LNCAP (cell line): Measurements from ENCODE around the gene PDE1C.

Source experiments
- TF ChIP-seq, protein P1 (sequence below): fragments of 450-650 bp; IDR thresholded peaks from 2 replicates; pipeline ENCODE4 v1.5.1; 2017; ENCODE audit warnings: mild to moderate bottlenecking

The PDE1C gene

DNA sequence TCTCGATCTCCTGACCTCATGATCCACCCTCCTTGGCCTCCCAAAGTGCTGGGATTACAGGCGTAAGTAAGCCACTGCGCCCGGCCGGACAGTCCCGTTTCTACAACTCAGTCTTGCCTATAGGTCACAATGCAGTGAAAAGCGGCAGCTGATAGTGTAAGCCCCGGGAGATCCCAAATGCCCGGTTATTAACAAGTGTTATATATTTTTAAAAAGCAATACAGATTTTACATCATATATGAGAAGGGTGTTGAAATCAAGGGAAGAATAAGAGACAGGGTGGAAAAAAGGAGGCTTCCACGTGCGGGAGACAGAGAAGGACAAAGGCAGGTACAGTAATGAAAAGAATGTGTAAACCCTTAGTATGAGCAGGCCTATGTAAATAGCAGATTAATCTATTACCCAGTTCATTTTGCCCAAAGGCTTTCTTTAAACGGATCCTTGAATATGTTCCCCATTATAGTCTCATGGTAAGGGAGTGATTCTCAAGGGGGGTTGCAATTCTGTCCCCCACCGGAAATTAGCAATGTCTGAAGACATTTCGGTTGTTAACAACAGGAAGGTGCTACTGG lies 170.8 kb downstream of the PDE1C start:
- TF ChIP-seq, protein P1, sequence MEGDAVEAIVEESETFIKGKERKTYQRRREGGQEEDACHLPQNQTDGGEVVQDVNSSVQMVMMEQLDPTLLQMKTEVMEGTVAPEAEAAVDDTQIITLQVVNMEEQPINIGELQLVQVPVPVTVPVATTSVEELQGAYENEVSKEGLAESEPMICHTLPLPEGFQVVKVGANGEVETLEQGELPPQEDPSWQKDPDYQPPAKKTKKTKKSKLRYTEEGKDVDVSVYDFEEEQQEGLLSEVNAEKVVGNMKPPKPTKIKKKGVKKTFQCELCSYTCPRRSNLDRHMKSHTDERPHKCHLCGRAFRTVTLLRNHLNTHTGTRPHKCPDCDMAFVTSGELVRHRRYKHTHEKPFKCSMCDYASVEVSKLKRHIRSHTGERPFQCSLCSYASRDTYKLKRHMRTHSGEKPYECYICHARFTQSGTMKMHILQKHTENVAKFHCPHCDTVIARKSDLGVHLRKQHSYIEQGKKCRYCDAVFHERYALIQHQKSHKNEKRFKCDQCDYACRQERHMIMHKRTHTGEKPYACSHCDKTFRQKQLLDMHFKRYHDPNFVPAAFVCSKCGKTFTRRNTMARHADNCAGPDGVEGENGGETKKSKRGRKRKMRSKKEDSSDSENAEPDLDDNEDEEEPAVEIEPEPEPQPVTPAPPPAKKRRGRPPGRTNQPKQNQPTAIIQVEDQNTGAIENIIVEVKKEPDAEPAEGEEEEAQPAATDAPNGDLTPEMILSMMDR, result no peak

DNA sequence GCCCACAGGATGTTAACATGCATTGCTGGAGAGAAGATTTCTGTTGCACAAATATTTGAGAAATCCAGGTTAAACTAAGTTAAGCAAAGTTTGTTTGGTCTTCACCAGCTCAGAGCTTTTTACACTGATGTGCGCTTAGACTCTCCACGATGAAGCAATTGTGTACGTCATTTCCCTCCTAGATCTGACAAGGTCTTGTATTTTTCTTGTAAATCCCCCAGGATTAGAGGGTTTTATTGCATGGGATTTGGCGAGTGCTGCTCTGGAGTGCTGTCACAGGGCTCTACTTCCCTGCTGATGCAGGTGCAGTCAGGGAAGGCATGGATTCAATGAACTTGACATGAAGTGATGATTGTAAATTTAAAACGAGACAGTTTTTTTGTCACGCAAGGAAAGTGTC lies 173.3 kb downstream of the PDE1C start:
- TF ChIP-seq, protein P1, result no peak

DNA sequence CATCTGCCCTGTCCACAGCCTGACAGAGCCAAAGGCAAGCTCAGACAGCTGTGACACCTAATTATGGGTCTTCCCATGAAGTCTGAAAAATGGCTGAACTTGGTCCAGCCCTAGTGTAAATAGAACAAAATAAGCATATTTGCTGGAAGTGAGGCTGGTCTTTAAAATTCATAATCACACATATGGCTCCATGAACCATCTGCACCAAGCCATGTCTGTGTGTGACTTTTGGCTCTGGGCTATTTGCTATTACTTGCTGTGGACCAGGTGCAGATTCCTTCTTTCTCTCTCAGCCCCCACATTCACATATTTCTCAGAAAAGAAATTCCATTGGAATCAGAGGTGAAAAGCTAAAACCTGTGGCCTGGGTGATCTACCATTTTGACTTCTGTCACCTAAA lies 175.9 kb downstream of the PDE1C start:
- TF ChIP-seq, protein P1, result no peak

DNA sequence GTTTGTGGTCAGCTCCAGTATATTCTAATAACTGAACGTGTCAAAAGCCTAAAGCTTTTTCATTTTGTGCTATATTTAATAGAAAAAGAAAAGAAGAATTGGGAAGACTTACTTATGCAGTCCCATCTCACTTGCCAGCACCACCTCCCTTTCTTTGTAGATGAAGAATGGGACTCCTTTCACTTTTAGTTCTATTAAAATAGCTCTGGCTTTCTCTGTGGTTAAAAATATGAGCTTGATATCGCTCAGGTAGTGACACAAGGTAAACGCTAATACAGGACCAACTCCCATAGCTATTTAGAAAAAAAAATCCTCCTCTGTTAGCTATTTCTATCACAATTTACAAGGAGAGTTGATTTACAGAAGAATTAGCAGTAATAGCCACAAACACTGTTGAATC lies 176.8 kb downstream of the PDE1C start:
- TF ChIP-seq, protein P1, result no peak

DNA sequence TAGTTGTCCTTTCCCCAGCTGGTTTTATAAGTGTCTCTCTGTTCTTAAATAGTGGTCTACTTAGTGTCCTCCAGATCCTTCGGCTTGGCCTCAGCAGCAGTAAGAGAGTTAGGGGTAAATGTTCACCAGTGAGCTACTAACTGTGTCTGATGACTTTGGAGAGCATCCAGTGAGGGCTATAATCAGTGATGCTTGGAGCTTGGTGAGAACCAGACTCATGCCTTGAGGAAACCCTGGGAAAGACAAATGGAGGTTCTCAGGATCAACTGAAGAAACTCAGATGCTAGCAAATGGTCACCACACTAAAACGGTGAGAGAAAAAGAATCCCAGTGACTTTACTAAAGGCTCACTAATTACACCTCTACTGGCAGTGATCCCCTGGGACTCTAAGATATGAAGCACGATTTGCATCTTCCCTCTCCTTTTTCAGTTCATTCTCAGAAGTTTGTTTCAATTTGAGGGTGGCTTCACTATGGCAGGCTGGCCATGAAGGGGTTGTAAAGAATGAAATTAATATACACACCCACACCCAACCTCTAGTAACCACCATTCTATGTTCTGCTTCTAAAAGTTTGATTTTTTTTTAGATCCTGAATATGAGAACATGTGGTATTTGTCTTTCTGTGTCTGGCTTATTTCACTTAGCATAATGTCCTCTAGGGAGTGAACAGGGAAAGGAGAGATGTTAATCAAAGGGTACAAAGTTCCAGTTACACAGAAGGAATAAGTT lies 177.9 kb downstream of the PDE1C start:
- TF ChIP-seq, protein P1, result no peak

DNA sequence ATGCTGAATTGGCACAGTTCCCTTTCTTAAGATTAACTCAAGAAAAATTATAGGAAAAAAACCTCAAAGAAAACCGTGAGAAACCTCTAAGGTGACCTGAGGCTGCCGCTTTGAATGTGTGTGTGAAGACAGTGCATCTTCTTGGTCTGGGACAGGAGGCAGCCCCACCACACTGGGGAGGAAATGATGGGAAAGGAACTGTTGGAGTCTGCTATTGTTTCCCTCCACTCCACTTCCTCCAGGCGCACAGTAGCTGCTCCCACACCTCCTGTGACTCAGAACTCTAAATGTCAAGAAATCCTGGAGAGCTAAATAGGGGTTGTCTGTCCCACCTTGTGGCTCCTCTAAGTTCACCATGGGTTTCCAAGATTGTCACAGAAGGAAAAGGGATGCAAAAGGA lies 179.4 kb downstream of the PDE1C start:
- TF ChIP-seq, protein P1, result no peak

DNA sequence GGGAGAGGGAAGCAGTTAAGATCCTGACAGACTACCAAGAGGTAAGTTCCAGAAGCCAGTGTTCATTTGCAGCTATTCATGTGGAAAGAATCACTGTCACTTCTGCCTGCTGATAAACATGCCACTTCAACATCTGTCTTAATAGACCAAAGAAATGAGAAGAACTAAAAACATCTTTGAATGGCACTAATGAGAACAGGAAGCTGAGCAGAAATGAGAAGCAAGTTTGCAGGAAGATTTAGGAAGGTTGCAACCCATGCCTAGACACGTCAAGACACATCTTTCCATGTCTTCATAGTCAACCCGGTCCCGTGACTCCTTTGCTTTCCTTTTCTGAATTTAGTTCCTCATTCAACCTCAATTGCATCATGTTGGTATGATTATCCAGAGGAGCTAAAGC lies 180.0 kb downstream of the PDE1C start:
- TF ChIP-seq, protein P1, result no peak
